SU-DHL-6 (cell line): ENCODE results near the gene ABCG4.

Experiments used
- H2AFZ ChIP-seq: fragments of 200-600 bp; sonication (generic); 2 replicates; pipeline ENCODE4 v1.6.1; 2014; ENCODE audit warnings: low read depth, mild to moderate bottlenecking, moderate library complexity, mixed read lengths, antibody characterized with exemption, low read length; ENCODE audit not compliant: severe bottlenecking
- H3F3A ChIP-seq: fragments of 200-600 bp; shearing (Covaris generic); 2 replicates; pipeline ENCODE4 v1.6.0; 2016; ENCODE audit warnings: antibody characterized with exemption, mild to moderate bottlenecking; ENCODE audit not compliant: insufficient read depth
- H3K27ac ChIP-seq: fragments of 200-600 bp; sonication (generic); 2 replicates; pipeline ENCODE4 v1.5.1; 2016; ENCODE audit warnings: low read depth, mild to moderate bottlenecking, low read length, moderate library complexity, mixed read lengths
- H3K27me3 ChIP-seq: fragments of 200-600 bp; sonication (generic), shearing (Covaris generic); 2 replicates; pipeline ENCODE4 v1.6.0; 2014; ENCODE audit warnings: mild to moderate bottlenecking, low read length
- H3K36me3 ChIP-seq: fragments of 200-600 bp; sonication (generic); 2 replicates; pipeline ENCODE4 v1.6.1; 2014; ENCODE audit warnings: mild to moderate bottlenecking, low read length, mixed read lengths
- H3K4me2 ChIP-seq: fragments of 300-600, 200-600 bp; shearing (Covaris generic), sonication (generic); 2 replicates; pipeline ENCODE4 v1.6.0; 2014; ENCODE audit warnings: low read length, low read depth, mild to moderate bottlenecking; ENCODE audit not compliant: poor library complexity, severe bottlenecking
- H3K4me3 ChIP-seq: fragments of 200-600 bp; sonication (generic); 2 replicates; pipeline ENCODE4 v1.5.1; 2014; ENCODE audit warnings: antibody characterized with exemption, low read length, mild to moderate bottlenecking, mixed read lengths; ENCODE audit not compliant: insufficient read depth, poor library complexity, severe bottlenecking
- H3K79me2 ChIP-seq: fragments of 200-600 bp; sonication (generic); 2 replicates; pipeline ENCODE4 v1.6.1; 2014; ENCODE audit warnings: mild to moderate bottlenecking, low read length, moderate library complexity; ENCODE audit not compliant: insufficient read depth
- H3K9ac ChIP-seq: fragments of 200-600 bp; sonication (generic); 2 replicates; pipeline ENCODE4 v1.7.0; 2014; ENCODE audit warnings: mild to moderate bottlenecking, low read length
- H3K9me2 ChIP-seq: fragments of 200-600 bp; sonication (generic); replicated peaks from 2 replicates; pipeline ENCODE4 v1.6.1; 2014; ENCODE audit warnings: low read length; ENCODE audit not compliant: insufficient read depth
- H3K9me3 ChIP-seq: fragments of 200-600 bp; sonication (generic); 2 replicates; pipeline ENCODE4 v1.6.1; 2014; ENCODE audit warnings: low read length, mixed read lengths; ENCODE audit not compliant: insufficient read depth
- H4K20me1 ChIP-seq: fragments of 200-600 bp; sonication (generic); 2 replicates; pipeline ENCODE4 v1.6.1; 2014; ENCODE audit warnings: low read depth, mild to moderate bottlenecking, antibody characterized with exemption, low read length, moderate library complexity, mixed read lengths
- CTCF ChIP-seq: fragments of 200-600 bp; sonication (generic); IDR thresholded peaks from one replicate; pipeline ENCODE4 v1.5.1; 2017; ENCODE audit warnings: antibody characterized with exemption, mild to moderate bottlenecking, low read length, moderate library complexity; ENCODE audit not compliant: insufficient read depth, poor library complexity, severe bottlenecking
- EZH2phosphoT487 ChIP-seq: fragments of 200-600 bp; sonication (generic), shearing (Covaris generic); conservative IDR thresholded peaks from 2 replicates; pipeline ENCODE4 v1.6.1; 2018; ENCODE audit warnings: mild to moderate bottlenecking, antibody characterized with exemption, low read length, moderate library complexity, mixed read lengths

Gene ABCG4

GRCh38 chr11:119193626-119194025 is 44.8 kb downstream of the ABCG4 start:
- no peak overlapping the region for H3K4me2 ChIP-seq
- no peaks in the 10 kb centered on the region for H3K79me2 ChIP-seq
- no peaks in the 10 kb centered on the region for H3K36me3 ChIP-seq
- no peak for TF ChIP-seq EZH2phosphoT487
- no peak for TF ChIP-seq CTCF
- no peak overlapping the region for H2AFZ ChIP-seq
- H4K20me1 ChIP-seq, result no peaks in the 10 kb centered on the region
- no peaks in the 10 kb centered on the region for H3K9me3 ChIP-seq
- H3K9ac ChIP-seq, result no peak overlapping the region
- no peaks in the 10 kb centered on the region for H3K9me2 ChIP-seq
- H3K27me3 ChIP-seq, result no peaks in the 10 kb centered on the region
- H3K27ac ChIP-seq, result no peak overlapping the region
- no peaks in the 10 kb centered on the region for H3F3A ChIP-seq
- no peak overlapping the region for H3K4me3 ChIP-seq

- Histone ChIP-seq H3F3A (no peaks in the 10 kb centered on the region), H3K79me2 (no peaks in the 10 kb centered on the region), H3K9me2 (no peaks in the 10 kb centered on the region), H3K27me3 (no peaks in the 10 kb centered on the region), H3K4me2 (no peak overlapping the region), H2AFZ (no peak overlapping the region), H3K36me3 (no peaks in the 10 kb centered on the region), H3K27ac (no peak overlapping the region), H3K9me3 (no peaks in the 10 kb centered on the region), H4K20me1 (no peaks in the 10 kb centered on the region), H3K9ac (no peak overlapping the region), H3K4me3 (no peak overlapping the region)
- no peak for TF ChIP-seq CTCF
- no peak for TF ChIP-seq EZH2phosphoT487
Measured at GRCh38 chr11:119194811-119195440, 46.1 kb downstream of the ABCG4 start.

- no peak overlapping the region for H3K9ac ChIP-seq
- no peaks in the 10 kb centered on the region for H3F3A ChIP-seq
- no peaks in the 10 kb centered on the region for H4K20me1 ChIP-seq
- H3K27ac ChIP-seq, result no peak overlapping the region
- H3K27me3 ChIP-seq, result no peaks in the 10 kb centered on the region
- H2AFZ ChIP-seq, result no peak overlapping the region
- no peaks in the 10 kb centered on the region for H3K9me2 ChIP-seq
- no peaks in the 10 kb centered on the region for H3K79me2 ChIP-seq
- H3K9me3 ChIP-seq, result no peaks in the 10 kb centered on the region
- no peak overlapping the region for H3K4me2 ChIP-seq
- H3K4me3 ChIP-seq, result no peak overlapping the region
- no peak for TF ChIP-seq EZH2phosphoT487
- TF ChIP-seq CTCF, result no peak
- H3K36me3 ChIP-seq, result no peaks in the 10 kb centered on the region
Measured at GRCh38 chr11:119195680-119196079, 46.8 kb downstream of the ABCG4 start.
